Mammary epithelial cell (primary cell): Measurements from ENCODE around the gene RAI14.

Source experiments
- CTCF ChIP-seq, 2 donors: IDR thresholded peaks in 1 of 2; conservative IDR thresholded peaks in 1 of 2; 2 replicates each; pipeline ENCODE4 v1.5.1; 2011 to 2012; ENCODE audit warnings: inconsistent platforms in 2 of 2, low read length in 2 of 2, mild to moderate bottlenecking in 2 of 2, control low read depth in 1 of 2, low read depth in 1 of 2; ENCODE audit not compliant: insufficient read depth in 1 of 2; ENCODE audit errors: extremely low read depth in 1 of 2
- EZH2 ChIP-seq: IDR thresholded peaks from 2 replicates; pipeline ENCODE4 v1.6.1; 2012; ENCODE audit warnings: low read length, inconsistent platforms, borderline replicate concordance

GRCh38 chr5:34826347-34826746 is 170.2 kb downstream of the RAI14 start:
- TF ChIP-seq CTCF (conservative IDR thresholded peaks at IDR 0.05 in 1 of 2, IDR thresholded peaks at IDR 0.05 in 1 of 2; ENCODE audit: extremely low read depth in 1 of 2, insufficient read depth in 1 of 2, low read depth in 1 of 2, low read length in 2 of 2) (no peak), EZH2 (no peak)
